ENCODE measurements around the gene ZNHIT6. TPM values are rescaled to one million over a fixed set of nuclear protein-coding genes. Genes with fewer than 3 reads are reported as not detected.

Gene ZNHIT6
- total RNA-seq, 1 donor from 2014 or later: 20.0 TPM

DNA sequence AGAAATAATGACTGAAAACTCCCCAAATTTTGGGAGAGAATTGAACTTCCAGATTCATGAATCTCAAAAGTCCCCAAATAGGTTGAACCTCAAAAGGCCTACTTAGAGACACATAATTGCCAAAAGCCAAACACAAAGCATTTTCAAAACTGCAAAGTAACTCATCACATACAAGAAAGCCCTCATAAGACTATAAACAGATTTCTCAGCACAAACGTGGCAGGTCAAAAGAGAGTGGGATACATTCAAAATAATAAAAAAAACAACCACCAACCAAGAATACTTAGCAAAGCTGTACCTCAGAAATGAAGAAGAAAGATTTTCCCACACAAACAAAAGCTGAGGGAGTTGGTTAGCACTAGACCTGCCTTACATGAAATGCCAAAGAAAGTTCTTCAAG lies 69.8 kb downstream of the ZNHIT6 start:
- Mint-ChIP-seq H3K4me1 (no peaks in the 10 kb centered on the region), H3K4me3 (no peak overlapping the region), H3K27ac (no peak overlapping the region), H3K9me3 (peaks cover 47% of the 10 kb centered on the region), H3K36me3 (peaks cover 59% of the 10 kb centered on the region), H3K27me3 (ENCODE audit: low read depth) (no peaks in the 10 kb centered on the region)
- DNase-seq (ENCODE audit: low spot score in 2 of 2, unreplicated experiment in 2 of 2): no peak
- TF ChIP-seq, protein P1, sequence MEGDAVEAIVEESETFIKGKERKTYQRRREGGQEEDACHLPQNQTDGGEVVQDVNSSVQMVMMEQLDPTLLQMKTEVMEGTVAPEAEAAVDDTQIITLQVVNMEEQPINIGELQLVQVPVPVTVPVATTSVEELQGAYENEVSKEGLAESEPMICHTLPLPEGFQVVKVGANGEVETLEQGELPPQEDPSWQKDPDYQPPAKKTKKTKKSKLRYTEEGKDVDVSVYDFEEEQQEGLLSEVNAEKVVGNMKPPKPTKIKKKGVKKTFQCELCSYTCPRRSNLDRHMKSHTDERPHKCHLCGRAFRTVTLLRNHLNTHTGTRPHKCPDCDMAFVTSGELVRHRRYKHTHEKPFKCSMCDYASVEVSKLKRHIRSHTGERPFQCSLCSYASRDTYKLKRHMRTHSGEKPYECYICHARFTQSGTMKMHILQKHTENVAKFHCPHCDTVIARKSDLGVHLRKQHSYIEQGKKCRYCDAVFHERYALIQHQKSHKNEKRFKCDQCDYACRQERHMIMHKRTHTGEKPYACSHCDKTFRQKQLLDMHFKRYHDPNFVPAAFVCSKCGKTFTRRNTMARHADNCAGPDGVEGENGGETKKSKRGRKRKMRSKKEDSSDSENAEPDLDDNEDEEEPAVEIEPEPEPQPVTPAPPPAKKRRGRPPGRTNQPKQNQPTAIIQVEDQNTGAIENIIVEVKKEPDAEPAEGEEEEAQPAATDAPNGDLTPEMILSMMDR (IDR thresholded peaks at IDR 0.05; ENCODE audit: unreplicated experiment): no peak

DNA sequence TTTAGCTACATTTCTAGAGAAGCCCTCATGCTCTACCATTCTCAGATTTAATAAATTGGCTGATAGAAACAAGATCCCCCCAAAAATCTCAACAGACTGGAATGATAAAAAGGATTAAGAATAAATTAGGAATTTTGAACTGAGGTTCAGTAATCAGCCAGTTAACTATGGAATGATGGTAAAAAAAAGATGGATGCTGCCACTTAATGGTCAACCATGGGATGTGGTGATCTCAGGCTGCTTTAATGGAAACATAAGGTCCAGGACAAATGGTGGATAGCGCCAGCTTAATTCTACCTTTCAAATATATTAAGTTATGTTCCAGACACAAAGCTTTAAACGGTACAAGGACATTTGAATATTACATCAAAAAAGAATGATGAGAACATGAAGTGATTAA lies 77.7 kb downstream of the ZNHIT6 start:
- Mint-ChIP-seq H3K27me3 (ENCODE audit: low read depth) (no peaks in the 10 kb centered on the region), H3K27ac (no peak overlapping the region), H3K4me3 (no peak overlapping the region), H3K9me3 (no peaks in the 10 kb centered on the region), H3K4me1 (peaks cover 20% of the 10 kb centered on the region), H3K36me3 (peaks cover 14% of the 10 kb centered on the region)
- no peak for DNase-seq (ENCODE audit: low spot score in 2 of 2, unreplicated experiment in 2 of 2)
- TF ChIP-seq, protein P1 (IDR thresholded peaks at IDR 0.05; ENCODE audit: unreplicated experiment): no peak

DNA sequence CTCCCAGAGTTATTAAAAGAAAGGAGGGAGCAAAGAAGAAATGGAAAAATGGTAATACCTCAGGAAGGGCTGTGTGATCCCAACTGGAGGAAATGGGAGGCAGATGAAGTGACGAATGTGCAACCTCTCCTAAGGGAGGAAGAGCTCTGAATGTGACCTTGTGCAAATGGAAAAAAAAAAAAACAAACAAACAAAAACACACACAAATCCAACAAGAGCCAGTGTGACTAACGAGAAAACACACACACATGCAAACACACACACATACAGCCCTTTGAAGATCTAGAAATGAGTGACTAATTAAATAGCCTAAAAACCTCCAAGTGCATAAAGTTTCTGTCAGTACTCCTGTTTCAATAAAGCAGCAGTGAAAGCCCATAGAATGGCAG lies 78.7 kb downstream of the ZNHIT6 start:
- Mint-ChIP-seq H3K4me1 (peaks cover 20% of the 10 kb centered on the region), H3K36me3 (peaks cover 9% of the 10 kb centered on the region), H3K27me3 (ENCODE audit: low read depth) (no peaks in the 10 kb centered on the region), H3K27ac (peak overlapping the region; percentile 88), H3K9me3 (peaks cover 3% of the 10 kb centered on the region), H3K4me3 (no peak overlapping the region)
- TF ChIP-seq, protein P1 (IDR thresholded peaks at IDR 0.05; ENCODE audit: unreplicated experiment): no peak
- no peak for DNase-seq (ENCODE audit: low spot score in 2 of 2, unreplicated experiment in 2 of 2)

DNA sequence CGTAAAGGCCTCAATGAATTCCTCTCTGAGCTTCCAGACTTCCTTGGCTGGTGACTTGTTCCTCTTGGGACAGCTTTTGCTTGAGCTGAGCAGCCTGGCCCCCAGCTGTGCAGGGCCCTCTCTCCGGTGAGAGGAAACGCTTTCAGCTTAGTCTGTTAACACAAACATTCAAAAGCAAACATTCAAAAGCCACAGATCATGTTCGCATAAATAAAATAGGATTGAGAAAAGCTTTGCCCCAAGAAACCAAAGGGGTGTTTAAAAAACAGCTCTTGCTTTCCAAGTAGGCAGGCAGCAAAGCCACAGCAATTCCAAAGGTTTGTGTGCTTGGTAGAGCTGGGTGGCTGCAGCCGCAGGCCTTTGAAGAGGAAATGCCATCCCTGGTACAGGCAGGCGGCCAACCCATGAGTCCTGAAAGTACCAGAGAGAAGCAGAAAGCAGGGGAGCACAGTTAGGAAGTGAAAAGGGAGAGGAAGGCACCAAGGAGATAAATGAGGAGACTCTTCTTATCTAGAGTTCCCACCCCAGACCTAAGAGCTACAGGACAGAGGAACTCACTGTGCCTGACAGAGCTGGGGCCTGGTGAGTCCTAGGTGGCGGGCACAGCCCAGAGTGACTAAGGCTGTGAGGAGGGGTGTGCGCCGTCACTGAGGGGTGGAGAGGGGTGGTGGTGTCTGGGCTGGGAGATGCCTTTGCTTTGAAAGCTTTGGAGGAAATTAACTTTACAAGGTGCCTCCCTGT lies 79.3 kb downstream of the ZNHIT6 start:
- Mint-ChIP-seq H3K4me3 (no peak overlapping the region), H3K9me3 (peaks cover 8% of the 10 kb centered on the region), H3K4me1 (peaks cover 20% of the 10 kb centered on the region), H3K27me3 (ENCODE audit: low read depth) (no peaks in the 10 kb centered on the region), H3K36me3 (peaks cover 11% of the 10 kb centered on the region), H3K27ac (peak overlapping the region; percentile 88)
- DNase-seq (ENCODE audit: low spot score in 2 of 2, unreplicated experiment in 2 of 2): no peak
- TF ChIP-seq, protein P1 (IDR thresholded peaks at IDR 0.05; ENCODE audit: unreplicated experiment): no peak

DNA sequence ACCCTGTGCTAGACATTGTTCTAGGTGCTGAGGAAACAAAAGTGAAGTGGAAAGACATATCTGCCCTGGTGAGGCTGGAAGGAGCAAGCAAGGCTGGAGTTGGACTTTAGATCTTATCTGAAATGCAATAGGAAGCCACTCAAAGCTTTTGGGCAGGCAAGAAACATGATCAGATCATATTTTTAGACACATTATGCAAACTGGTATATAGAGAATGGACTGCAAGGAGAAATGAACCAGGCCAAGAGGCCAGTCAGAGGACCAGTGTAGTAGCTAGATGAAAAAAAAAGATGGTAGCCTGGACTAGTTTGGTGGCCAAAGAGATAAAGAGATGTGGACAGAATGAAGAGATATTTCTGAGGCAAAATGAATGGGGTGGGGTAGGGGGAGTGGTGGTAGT lies 81.4 kb downstream of the ZNHIT6 start:
- Mint-ChIP-seq H3K36me3 (peaks cover 26% of the 10 kb centered on the region), H3K4me3 (no peak overlapping the region), H3K27me3 (ENCODE audit: low read depth) (no peaks in the 10 kb centered on the region), H3K9me3 (peaks cover 22% of the 10 kb centered on the region), H3K4me1 (peaks cover 11% of the 10 kb centered on the region), H3K27ac (no peak overlapping the region)
- no peak for DNase-seq (ENCODE audit: low spot score in 2 of 2, unreplicated experiment in 2 of 2)
- TF ChIP-seq, protein P1 (IDR thresholded peaks at IDR 0.05; ENCODE audit: unreplicated experiment): no peak

Measured in mesothelial cell of epicardium (in vitro differentiated cells).